ENCODE measurements around the gene PRL. TPM values are rescaled to one million over a fixed set of nuclear protein-coding genes. Genes with fewer than 3 reads are reported as not detected.

PRL gene
- total RNA-seq, 1 donor from 2014 or later, result not detected

GRCh38 chr6:22298475-22298890 lies 1.6 kb upstream of the PRL start:
- TF ChIP-seq POLR2A (IDR thresholded peaks at IDR 0.05) (no peak), POLR2AphosphoS5 (IDR thresholded peaks at IDR 0.05; ENCODE audit: insufficient read depth in 1 of 2, low read depth in 1 of 2) (no peak)
- TF ChIP-seq, protein P1, sequence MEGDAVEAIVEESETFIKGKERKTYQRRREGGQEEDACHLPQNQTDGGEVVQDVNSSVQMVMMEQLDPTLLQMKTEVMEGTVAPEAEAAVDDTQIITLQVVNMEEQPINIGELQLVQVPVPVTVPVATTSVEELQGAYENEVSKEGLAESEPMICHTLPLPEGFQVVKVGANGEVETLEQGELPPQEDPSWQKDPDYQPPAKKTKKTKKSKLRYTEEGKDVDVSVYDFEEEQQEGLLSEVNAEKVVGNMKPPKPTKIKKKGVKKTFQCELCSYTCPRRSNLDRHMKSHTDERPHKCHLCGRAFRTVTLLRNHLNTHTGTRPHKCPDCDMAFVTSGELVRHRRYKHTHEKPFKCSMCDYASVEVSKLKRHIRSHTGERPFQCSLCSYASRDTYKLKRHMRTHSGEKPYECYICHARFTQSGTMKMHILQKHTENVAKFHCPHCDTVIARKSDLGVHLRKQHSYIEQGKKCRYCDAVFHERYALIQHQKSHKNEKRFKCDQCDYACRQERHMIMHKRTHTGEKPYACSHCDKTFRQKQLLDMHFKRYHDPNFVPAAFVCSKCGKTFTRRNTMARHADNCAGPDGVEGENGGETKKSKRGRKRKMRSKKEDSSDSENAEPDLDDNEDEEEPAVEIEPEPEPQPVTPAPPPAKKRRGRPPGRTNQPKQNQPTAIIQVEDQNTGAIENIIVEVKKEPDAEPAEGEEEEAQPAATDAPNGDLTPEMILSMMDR (IDR thresholded peaks at IDR 0.05), result no peak
- H3K27me3 ChIP-seq, result no peaks in the 10 kb centered on the region
- intact Hi-C loops (cut with DNase I), result no loop called here
- no peaks in the 10 kb centered on the region for H3K9me3 ChIP-seq
- no peaks in the 10 kb centered on the region for H3K36me3 ChIP-seq
- H3K4me1 ChIP-seq, result no peaks in the 10 kb centered on the region
- H3K4me3 ChIP-seq, result no peak overlapping the region
- no peak overlapping the region for H3K27ac ChIP-seq
- DNase-seq (ENCODE audit: extremely low spot score in 2 of 2), result no peak

DNA sequence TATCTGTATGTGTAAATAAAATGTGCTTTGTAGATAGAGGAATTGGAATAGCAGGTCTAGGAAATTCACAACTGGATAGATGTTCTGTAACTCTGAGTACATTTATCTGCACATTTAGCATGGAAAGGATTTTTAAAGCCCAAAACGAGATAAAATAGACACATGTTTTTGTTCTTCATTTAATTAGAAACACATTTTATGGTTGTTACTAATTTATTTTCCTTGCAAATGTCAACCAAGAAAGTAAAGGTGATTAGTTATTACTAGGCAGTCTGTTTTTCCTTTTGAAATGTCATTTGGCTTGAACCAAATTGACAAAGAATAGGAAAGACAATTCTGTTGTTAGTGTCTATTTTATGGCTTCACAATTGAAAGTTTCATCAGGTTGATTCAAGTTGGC lies 769 bp downstream of the PRL start:
- intact Hi-C loops (cut with DNase I), result no loop called here
- DNase-seq (ENCODE audit: extremely low spot score in 2 of 2), result no peak
- no peak for TF ChIP-seq POLR2A (IDR thresholded peaks at IDR 0.05)
- TF ChIP-seq, protein P1 (IDR thresholded peaks at IDR 0.05), result no peak
- TF ChIP-seq POLR2AphosphoS5 (IDR thresholded peaks at IDR 0.05; ENCODE audit: insufficient read depth in 1 of 2, low read depth in 1 of 2), result no peak

DNA sequence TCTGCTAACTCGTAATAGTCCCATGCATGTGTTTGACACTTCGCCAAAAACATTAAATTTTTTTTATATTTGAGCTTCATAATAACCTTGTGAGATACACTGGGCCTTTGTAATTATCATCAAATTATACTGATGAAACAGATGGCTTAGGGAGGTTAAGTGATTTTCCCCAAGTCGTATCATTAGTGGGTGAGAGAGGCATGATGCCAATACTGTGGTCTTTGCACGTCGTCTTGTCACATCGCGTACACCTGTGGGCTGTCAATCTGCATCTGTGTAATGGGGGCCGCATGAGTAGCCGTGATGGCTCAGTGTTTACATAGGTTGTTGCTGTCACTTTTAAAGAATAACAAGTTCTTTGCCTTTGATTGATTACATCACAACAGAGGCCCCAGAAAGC lies 1.7 kb downstream of the PRL start:
- H3K4me3 ChIP-seq, result no peak overlapping the region
- H3K27ac ChIP-seq, result no peak overlapping the region
- H3K4me1 ChIP-seq, result no peaks in the 10 kb centered on the region
- H3K27me3 ChIP-seq, result no peaks in the 10 kb centered on the region
- no peaks in the 10 kb centered on the region for H3K9me3 ChIP-seq
- DNase-seq (ENCODE audit: extremely low spot score in 2 of 2), result no peak
- TF ChIP-seq, protein P1 (IDR thresholded peaks at IDR 0.05), result no peak
- TF ChIP-seq POLR2A (IDR thresholded peaks at IDR 0.05) (no peak), POLR2AphosphoS5 (IDR thresholded peaks at IDR 0.05; ENCODE audit: insufficient read depth in 1 of 2, low read depth in 1 of 2) (no peak)
- intact Hi-C loops (cut with DNase I), result no loop called here
- no peaks in the 10 kb centered on the region for H3K36me3 ChIP-seq

More for the DNA sequence above, 769 bp downstream of the PRL start:
- Histone ChIP-seq H3K27ac (no peak overlapping the region), H3K4me3 (no peak overlapping the region), H3K36me3 (no peaks in the 10 kb centered on the region), H3K9me3 (no peaks in the 10 kb centered on the region), H3K27me3 (no peaks in the 10 kb centered on the region), H3K4me1 (no peaks in the 10 kb centered on the region)

DNA sequence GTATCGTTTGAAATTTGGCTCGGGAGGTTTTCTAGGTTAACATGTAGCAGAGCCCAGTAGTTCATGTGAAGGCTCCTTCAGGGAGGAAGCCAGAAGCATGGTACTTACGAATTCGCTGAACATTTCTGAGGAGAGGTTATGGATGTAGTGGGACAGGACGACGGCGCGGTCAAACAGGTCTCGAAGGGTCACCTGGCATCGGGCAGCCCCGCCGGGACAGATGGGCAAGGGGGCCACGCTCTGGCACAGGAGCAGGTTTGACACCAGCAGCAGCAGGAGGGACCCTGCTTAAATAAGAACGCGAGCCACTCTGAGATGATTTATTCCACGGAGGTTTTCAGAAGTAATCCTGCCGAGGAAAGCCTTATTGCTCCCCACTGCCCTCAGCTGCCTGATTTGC lies 2.5 kb downstream of the PRL start:
- Histone ChIP-seq H3K4me1 (no peaks in the 10 kb centered on the region), H3K4me3 (no peak overlapping the region), H3K27me3 (no peaks in the 10 kb centered on the region), H3K27ac (no peak overlapping the region), H3K9me3 (no peaks in the 10 kb centered on the region), H3K36me3 (no peaks in the 10 kb centered on the region)
- intact Hi-C loops (cut with DNase I), result no loop called here
- TF ChIP-seq, protein P1 (IDR thresholded peaks at IDR 0.05), result no peak
- TF ChIP-seq POLR2A (IDR thresholded peaks at IDR 0.05) (no peak), POLR2AphosphoS5 (IDR thresholded peaks at IDR 0.05; ENCODE audit: insufficient read depth in 1 of 2, low read depth in 1 of 2) (no peak)
- no peak for DNase-seq (ENCODE audit: extremely low spot score in 2 of 2)

DNA sequence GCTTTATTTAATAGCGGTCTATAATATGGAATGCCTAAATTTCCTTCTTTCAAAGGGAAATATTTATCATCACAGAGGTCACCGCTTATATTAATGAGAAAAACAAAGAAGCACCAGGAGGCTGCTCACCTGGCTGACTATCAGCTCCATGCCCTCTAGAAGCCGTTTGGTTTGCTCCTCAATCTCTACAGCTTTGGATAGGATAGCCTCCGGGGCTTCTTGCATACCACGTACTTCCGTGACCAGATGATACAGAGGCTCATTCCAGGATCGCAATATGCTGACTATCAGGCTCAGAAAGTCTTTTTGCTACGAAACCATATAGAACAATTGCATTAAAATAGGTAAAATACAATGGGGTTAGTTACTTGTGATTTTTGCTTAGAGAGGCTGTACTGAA lies 6.8 kb downstream of the PRL start:
- H3K27ac ChIP-seq, result no peak overlapping the region
- DNase-seq (ENCODE audit: extremely low spot score in 2 of 2), result no peak
- no peaks in the 10 kb centered on the region for H3K4me1 ChIP-seq
- no peaks in the 10 kb centered on the region for H3K36me3 ChIP-seq
- H3K4me3 ChIP-seq, result no peak overlapping the region
- H3K27me3 ChIP-seq, result no peaks in the 10 kb centered on the region
- TF ChIP-seq POLR2A (IDR thresholded peaks at IDR 0.05), result no peak
- no peak for TF ChIP-seq POLR2AphosphoS5 (IDR thresholded peaks at IDR 0.05; ENCODE audit: insufficient read depth in 1 of 2, low read depth in 1 of 2)
- TF ChIP-seq, protein P1 (IDR thresholded peaks at IDR 0.05), result no peak
- intact Hi-C loops (cut with DNase I), result no loop called here
- H3K9me3 ChIP-seq, result no peaks in the 10 kb centered on the region
